ENCODE data around the gene DDX31.
"Not testable (repeated sequence)": the region's sequence is repeated elsewhere in the genome, so short reads cannot be mapped to it uniquely, and the experiment has no call there.

Gene DDX31

DNA sequence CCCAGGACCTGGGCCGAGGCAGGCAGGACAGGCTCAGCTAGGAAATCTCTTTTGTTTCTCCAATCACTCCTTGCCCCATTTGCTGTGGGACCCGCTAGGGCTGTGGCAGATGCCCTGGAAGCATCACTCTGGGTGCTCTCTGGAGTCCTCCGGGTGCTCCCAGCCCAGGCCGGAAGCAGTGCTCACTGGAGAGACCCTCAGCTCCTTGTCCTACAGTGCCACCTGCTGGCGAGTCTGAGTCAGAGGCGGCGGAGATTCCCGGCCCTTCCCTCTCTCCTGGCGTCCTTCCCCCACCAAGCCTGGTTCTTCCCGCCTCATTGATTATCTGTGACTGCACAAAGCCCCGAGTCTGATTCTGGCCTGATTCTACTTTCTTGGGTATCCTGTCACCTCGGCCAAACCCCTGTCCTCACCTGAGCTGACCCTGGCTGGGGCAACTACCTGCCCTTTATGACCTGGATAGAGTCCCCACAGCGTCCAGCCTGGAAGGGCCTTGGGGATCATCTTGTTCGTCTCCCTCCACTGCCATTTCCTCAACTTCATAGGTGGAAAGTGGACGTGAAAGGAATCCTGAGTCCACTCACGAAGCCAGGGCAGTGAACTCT is 94.7 kb downstream of the DDX31 start:
- TF ChIP-seq, protein P1, sequence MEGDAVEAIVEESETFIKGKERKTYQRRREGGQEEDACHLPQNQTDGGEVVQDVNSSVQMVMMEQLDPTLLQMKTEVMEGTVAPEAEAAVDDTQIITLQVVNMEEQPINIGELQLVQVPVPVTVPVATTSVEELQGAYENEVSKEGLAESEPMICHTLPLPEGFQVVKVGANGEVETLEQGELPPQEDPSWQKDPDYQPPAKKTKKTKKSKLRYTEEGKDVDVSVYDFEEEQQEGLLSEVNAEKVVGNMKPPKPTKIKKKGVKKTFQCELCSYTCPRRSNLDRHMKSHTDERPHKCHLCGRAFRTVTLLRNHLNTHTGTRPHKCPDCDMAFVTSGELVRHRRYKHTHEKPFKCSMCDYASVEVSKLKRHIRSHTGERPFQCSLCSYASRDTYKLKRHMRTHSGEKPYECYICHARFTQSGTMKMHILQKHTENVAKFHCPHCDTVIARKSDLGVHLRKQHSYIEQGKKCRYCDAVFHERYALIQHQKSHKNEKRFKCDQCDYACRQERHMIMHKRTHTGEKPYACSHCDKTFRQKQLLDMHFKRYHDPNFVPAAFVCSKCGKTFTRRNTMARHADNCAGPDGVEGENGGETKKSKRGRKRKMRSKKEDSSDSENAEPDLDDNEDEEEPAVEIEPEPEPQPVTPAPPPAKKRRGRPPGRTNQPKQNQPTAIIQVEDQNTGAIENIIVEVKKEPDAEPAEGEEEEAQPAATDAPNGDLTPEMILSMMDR (IDR thresholded peaks at IDR 0.05), result peak; percentile 63
- H2AFZ ChIP-seq, result no peak overlapping the region
- H3K4me2 ChIP-seq (ENCODE audit: low read length), result no peak overlapping the region
- H3K27ac ChIP-seq, result no peak overlapping the region
- H3K4me3 ChIP-seq (ENCODE audit: low read depth, low read length), result no peak overlapping the region
- H3K36me3 ChIP-seq (ENCODE audit: control insufficient read depth, insufficient read depth, low read length), result no peaks in the 10 kb centered on the region
- no peaks in the 10 kb centered on the region for H3K9me3 ChIP-seq (ENCODE audit: control insufficient read depth, low read length)
- H3K9ac ChIP-seq, result no peak overlapping the region
- H3K27me3 ChIP-seq (ENCODE audit: control insufficient read depth, insufficient read depth, low read length), result peaks cover 16% of the 10 kb centered on the region
- H3K79me2 ChIP-seq, result no peaks in the 10 kb centered on the region
- H3K4me1 ChIP-seq, result no peaks in the 10 kb centered on the region

DNA sequence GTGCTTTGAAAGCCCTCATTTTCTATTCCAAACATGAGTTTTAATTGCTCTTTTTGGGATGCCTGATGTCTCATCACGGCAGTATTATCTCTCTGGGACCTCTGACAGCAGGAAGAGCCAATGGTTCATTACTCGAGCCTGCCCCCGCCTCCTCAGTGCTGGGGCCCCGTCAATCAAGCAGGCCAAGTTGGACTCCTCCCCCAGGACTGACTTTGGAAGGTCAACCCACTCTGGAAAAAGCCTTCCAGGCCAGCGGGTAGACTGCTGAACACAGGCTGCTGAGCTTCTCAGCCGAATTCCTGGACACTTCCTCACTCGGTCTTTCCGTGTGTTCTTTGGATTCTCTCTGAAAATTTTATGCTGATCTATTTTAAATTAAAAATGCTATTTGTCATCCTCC is 96.9 kb downstream of the DDX31 start:
- H3K79me2 ChIP-seq, result no peaks in the 10 kb centered on the region
- H3K9me3 ChIP-seq (ENCODE audit: control insufficient read depth, low read length), result no peaks in the 10 kb centered on the region
- no peaks in the 10 kb centered on the region for H3K27me3 ChIP-seq (ENCODE audit: control insufficient read depth, insufficient read depth, low read length)
- peak overlapping the region; percentile 58 for H2AFZ ChIP-seq
- no peak overlapping the region for H3K9ac ChIP-seq
- TF ChIP-seq, protein P1 (IDR thresholded peaks at IDR 0.05), result no peak
- H3K4me1 ChIP-seq, result no peaks in the 10 kb centered on the region
- H3K4me2 ChIP-seq (ENCODE audit: low read length), result no peak overlapping the region
- no peak overlapping the region for H3K4me3 ChIP-seq (ENCODE audit: low read depth, low read length)
- H3K27ac ChIP-seq, result no peak overlapping the region
- H3K36me3 ChIP-seq (ENCODE audit: control insufficient read depth, insufficient read depth, low read length), result no peaks in the 10 kb centered on the region

DNA sequence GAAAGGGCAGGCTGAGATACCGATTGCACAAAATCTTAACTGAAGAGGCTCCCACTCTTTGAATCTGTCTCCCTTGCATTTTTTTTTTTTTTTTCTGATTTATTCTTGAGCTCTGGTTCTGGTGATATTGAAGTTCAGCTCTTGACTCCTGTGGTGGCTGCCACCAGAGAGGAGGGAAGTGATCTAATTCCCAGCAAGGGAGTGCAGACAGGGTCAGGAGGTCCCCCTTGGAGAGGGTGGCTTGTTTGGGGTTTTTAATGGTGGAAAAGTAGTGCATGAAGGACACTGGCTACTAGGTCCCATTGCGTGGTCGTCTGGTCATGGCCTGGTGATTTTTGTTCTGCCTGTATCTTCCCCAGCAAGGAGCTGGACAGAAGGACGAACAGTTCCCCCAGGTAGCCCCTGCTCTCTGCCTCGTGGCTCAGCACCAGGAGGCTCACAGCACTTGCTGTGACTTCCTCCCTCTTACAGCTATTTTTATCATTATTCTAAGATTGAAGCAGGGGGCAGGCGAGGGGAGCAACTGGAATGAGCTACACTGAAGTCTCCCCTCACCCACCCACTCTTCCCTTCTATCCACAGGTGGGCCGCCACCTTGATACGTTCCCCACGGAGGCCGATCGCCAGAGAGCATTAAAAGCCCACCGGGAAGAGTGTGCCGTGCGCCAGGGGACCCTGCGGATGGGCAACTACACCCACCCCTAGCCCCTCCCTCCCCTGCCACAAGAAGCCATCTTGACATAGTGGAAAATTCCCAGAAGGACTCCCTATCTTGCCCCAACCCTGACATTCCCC is 97.8 kb downstream of the DDX31 start:
- no peak overlapping the region for H3K4me3 ChIP-seq (ENCODE audit: low read depth, low read length)
- TF ChIP-seq, protein P1 (IDR thresholded peaks at IDR 0.05), result no peak
- no peaks in the 10 kb centered on the region for H3K9me3 ChIP-seq (ENCODE audit: control insufficient read depth, low read length)
- no peaks in the 10 kb centered on the region for H3K27me3 ChIP-seq (ENCODE audit: control insufficient read depth, insufficient read depth, low read length)
- no peak overlapping the region for H2AFZ ChIP-seq
- no peaks in the 10 kb centered on the region for H3K4me1 ChIP-seq
- H3K27ac ChIP-seq, result no peak overlapping the region
- no peak overlapping the region for H3K4me2 ChIP-seq (ENCODE audit: low read length)
- H3K9ac ChIP-seq, result no peak overlapping the region
- H3K79me2 ChIP-seq, result no peaks in the 10 kb centered on the region
- H3K36me3 ChIP-seq (ENCODE audit: control insufficient read depth, insufficient read depth, low read length), result no peaks in the 10 kb centered on the region

DNA sequence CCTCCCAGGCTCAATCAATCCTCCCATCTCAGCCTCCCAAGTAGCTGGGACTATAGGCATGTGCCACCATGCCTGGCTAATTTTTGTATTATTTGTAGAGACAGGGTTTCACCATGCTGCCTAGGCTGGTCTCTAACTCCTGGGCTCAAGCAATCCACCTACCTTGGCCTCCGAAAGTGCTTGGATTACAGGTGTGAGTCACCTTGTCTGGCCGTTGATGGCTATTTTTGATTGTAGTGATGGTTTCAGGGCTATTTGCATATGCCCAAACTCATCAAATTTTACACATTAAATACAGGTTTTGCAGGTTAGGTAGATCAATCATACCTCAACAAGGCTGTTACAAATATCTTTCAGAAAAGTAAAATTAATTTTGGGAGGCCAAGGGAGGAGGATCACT is 101.0 kb downstream of the DDX31 start:
- H3K27me3 ChIP-seq (ENCODE audit: control insufficient read depth, insufficient read depth, low read length); H3K9ac ChIP-seq; H3K4me3 ChIP-seq (ENCODE audit: low read depth, low read length); H3K79me2 ChIP-seq; H3K27ac ChIP-seq; H3K4me1 ChIP-seq; H2AFZ ChIP-seq; H3K4me2 ChIP-seq (ENCODE audit: low read length); H3K9me3 ChIP-seq (ENCODE audit: control insufficient read depth, low read length); H3K36me3 ChIP-seq (ENCODE audit: control insufficient read depth, insufficient read depth, low read length): not testable (repeated sequence)

DNA sequence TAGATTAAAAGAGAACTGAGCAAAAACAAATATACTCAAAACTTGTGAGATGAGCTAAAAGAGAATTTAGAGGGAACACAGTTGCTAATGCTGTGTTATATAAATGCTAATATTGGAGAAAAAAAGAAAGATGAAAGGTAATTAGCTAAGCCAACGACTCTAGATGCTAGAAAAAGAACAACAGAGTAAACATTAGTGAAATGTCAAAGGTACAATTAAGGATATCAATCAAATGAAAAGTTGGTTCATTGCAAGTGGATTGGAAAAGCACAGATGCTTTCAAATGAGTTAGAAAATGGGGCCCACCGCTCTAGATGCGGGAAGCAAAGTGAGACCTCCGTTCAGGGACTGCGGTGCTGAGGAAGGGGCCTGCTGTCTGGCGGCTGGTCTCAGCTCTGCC is 105.3 kb downstream of the DDX31 start:
- H2AFZ ChIP-seq, result no peak overlapping the region
- TF ChIP-seq, protein P1 (IDR thresholded peaks at IDR 0.05), result no peak
- H3K4me2 ChIP-seq (ENCODE audit: low read length), result no peak overlapping the region
- no peaks in the 10 kb centered on the region for H3K36me3 ChIP-seq (ENCODE audit: control insufficient read depth, insufficient read depth, low read length)
- H3K9me3 ChIP-seq (ENCODE audit: control insufficient read depth, low read length), result no peaks in the 10 kb centered on the region
- no peak overlapping the region for H3K27ac ChIP-seq
- H3K4me3 ChIP-seq (ENCODE audit: low read depth, low read length), result no peak overlapping the region
- H3K9ac ChIP-seq, result no peak overlapping the region
- no peaks in the 10 kb centered on the region for H3K27me3 ChIP-seq (ENCODE audit: control insufficient read depth, insufficient read depth, low read length)
- H3K4me1 ChIP-seq, result peaks cover 10% of the 10 kb centered on the region
- no peaks in the 10 kb centered on the region for H3K79me2 ChIP-seq
